K562 (cell line): ENCODE data around the gene FARSA. TPM values are rescaled to one million over a fixed set of nuclear protein-coding genes. Genes with fewer than 3 reads are reported as not detected.

Source experiments
- CBFA2T3 ChIP-seq: fragments of 450-650 bp; IDR thresholded peaks from 2 replicates; pipeline ENCODE4 v1.6.1; 2017
- DMBX1 ChIP-seq: fragments of 250-450 bp; sonication (Bioruptor Pico); IDR thresholded peaks from 2 replicates; pipeline ENCODE4 v1.8.0; 2022; ENCODE audit warnings: inconsistent platforms, mild to moderate bottlenecking, moderate library complexity, borderline replicate concordance
- EGR1 ChIP-seq: fragments of 450-650 bp; conservative IDR thresholded peaks from 2 replicates; pipeline ENCODE4 v1.6.1; 2017; ENCODE audit warnings: mild to moderate bottlenecking
- MEIS2 ChIP-seq: fragments of 450-650 bp; IDR thresholded peaks from 2 replicates; pipeline ENCODE4 v1.6.1; 2014; ENCODE audit warnings: mild to moderate bottlenecking; ENCODE audit not compliant: partially characterized antibody
- POLR3A ChIP-seq: IDR thresholded peaks from 2 replicates; pipeline ENCODE4 v1.6.1; 2011; ENCODE audit warnings: borderline replicate concordance, mild to moderate bottlenecking, moderate library complexity; ENCODE audit not compliant: insufficient read length, insufficient read depth; ENCODE audit errors: extremely low read depth
- SPI1 ChIP-seq: IDR thresholded peaks from 2 replicates; pipeline ENCODE4 v1.6.1; 2011; ENCODE audit warnings: low read depth, low read length, control low read depth, borderline replicate concordance
- TEAD4 ChIP-seq, 2 experiments: sonication (generic) in 1 of 2; formaldehyde crosslinking in 1 of 2; IDR thresholded peaks; 2 replicates each; pipeline versions ENCODE4 v1.6.1 to v1.8.0; 2012 to 2022; ENCODE audit warnings: borderline replicate concordance in 1 of 2, inconsistent platforms in 1 of 2, low read length in 1 of 2, mild to moderate bottlenecking in 1 of 2, missing genetic modification reagents in 1 of 2
- ZBTB7A ChIP-seq: IDR thresholded peaks from 2 replicates; pipeline ENCODE4 v1.6.1; 2011; ENCODE audit warnings: low read depth, mild to moderate bottlenecking, low read length, moderate library complexity, borderline replicate concordance; ENCODE audit not compliant: control insufficient read depth
- ZNF133 ChIP-seq: fragments of 250-450 bp; sonication (Bioruptor Pico); IDR thresholded peaks from 2 replicates; pipeline ENCODE4 v1.4.0; 2020; ENCODE audit warnings: mild to moderate bottlenecking
- ZNF431 ChIP-seq: sonication (generic); formaldehyde crosslinking; IDR thresholded peaks from 2 replicates; pipeline ENCODE4 v1.8.0; 2022; ENCODE audit warnings: mild to moderate bottlenecking, missing genetic modification reagents
- polyA plus RNA-seq, 8 experiments: library from polyadenylated mRNA; depleted of rRNA in 4 of 8; stranded (reverse) in 5 of 8; unstranded in 3 of 8; fragments of >200 nt; fragmentation: Nextera tagmentation in 2 of 8; fragmentation: Illumina TruSeq in 1 of 8; extraction: Ambion mirVana in 2 of 8; extraction: Trizol in 1 of 8; gene quantifications; 2 replicates each; pipeline versions ENCODE4 v1.2.1 to v1.2.3, GENCODE V29; 2011 to 2014; ENCODE audit warnings: inconsistent platforms in 1 of 8, missing spikeins in 1 of 8
- total RNA-seq, 7 experiments: library from RNA; depleted of rRNA in 6 of 7; stranded (reverse); fragments of >200 nt in 6 of 7; fragmentation: Illumina TruSeq in 2 of 7; extraction: Trizol in 2 of 7; gene quantifications; 2 replicates each; pipeline versions ENCODE4 v1.2.1 to v1.2.3, GENCODE V29; 2011 to 2021; ENCODE audit warnings: low replicate concordance in 1 of 7
- TF ChIP-seq, protein P1 (sequence below): fragments of 450-650 bp; formaldehyde crosslinking; IDR thresholded peaks from 2 replicates; pipeline ENCODE4 v1.4.0; 2020; ENCODE audit warnings: mild to moderate bottlenecking
- TF ChIP-seq, protein P2 (sequence below): fragments of 450-650 bp; conservative IDR thresholded peaks from 2 replicates; pipeline ENCODE4 v1.6.1; 2016; ENCODE audit warnings: missing genetic modification characterization, low read depth, mild to moderate bottlenecking, missing compliant biosample characterization, moderate library complexity
- TF ChIP-seq, protein P3 (sequence below): fragments of 450-650 bp; IDR thresholded peaks from 2 replicates; pipeline ENCODE4 v1.6.1; 2018; ENCODE audit not compliant: partially characterized antibody
- TF ChIP-seq, protein P4 (sequence below): fragments of 450-650 bp; IDR thresholded peaks from 2 replicates; pipeline ENCODE4 v1.6.1; 2014; ENCODE audit warnings: low read depth, mild to moderate bottlenecking, moderate library complexity, borderline replicate concordance
- TF ChIP-seq, protein P5 (sequence below): fragments of 450-650 bp; IDR thresholded peaks from 2 replicates; pipeline ENCODE4 v1.6.1; 2017; ENCODE audit warnings: mild to moderate bottlenecking, moderate library complexity

The FARSA gene
- total and polyA plus RNA-seq, 9 of the 15 experiments (the other 6 are each of a cell fraction or from before 2014, with no cell fraction given) = 25.2 to 237 (median 89.6) TPM

DNA sequence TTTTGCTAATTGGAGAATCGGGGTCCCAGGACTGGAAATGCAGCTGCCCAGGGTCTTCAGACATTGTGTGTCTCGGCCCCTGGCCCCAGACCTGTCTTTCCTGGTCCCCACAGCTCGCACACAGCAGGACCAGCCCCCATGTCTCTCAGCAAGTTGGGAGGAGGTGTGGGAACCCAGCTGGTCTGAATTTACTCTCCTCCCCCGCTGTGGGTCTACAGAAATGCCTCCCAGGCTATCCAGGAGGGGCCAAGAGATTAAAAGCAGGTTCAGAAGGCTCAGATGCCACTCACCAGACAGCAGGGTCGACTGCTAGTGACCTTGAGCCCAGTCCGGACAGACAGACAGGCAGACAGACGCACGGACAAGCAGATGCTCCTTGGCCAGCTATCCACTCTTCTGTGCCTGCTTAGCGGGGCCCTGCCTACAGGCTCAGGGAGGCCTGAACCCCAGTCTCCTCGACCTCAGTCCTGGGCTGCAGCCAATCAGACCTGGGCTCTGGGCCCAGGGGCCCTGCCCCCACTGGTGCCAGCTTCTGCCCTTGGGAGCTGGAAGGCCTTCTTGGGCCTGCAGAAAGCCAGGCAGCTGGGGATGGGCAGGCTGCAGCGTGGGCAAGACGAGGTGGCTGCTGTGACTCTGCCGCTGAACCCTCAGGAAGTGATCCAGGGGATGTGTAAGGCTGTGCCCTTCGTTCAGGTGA lies 35.9 kb upstream of the FARSA start, which contains the start of gene DAND5 (continued):
- TF ChIP-seq, protein P1, sequence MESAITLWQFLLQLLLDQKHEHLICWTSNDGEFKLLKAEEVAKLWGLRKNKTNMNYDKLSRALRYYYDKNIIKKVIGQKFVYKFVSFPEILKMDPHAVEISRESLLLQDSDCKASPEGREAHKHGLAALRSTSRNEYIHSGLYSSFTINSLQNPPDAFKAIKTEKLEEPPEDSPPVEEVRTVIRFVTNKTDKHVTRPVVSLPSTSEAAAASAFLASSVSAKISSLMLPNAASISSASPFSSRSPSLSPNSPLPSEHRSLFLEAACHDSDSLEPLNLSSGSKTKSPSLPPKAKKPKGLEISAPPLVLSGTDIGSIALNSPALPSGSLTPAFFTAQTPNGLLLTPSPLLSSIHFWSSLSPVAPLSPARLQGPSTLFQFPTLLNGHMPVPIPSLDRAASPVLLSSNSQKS = no peak
- peak; percentile 37; the same call in 1 of the 2 replicates for TF ChIP-seq EGR1
- TF ChIP-seq, protein P2, sequence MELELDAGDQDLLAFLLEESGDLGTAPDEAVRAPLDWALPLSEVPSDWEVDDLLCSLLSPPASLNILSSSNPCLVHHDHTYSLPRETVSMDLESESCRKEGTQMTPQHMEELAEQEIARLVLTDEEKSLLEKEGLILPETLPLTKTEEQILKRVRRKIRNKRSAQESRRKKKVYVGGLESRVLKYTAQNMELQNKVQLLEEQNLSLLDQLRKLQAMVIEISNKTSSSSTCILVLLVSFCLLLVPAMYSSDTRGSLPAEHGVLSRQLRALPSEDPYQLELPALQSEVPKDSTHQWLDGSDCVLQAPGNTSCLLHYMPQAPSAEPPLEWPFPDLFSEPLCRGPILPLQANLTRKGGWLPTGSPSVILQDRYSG (tag) = no peak
- TF ChIP-seq ZNF431 = no peak
- no peak for TF ChIP-seq TEAD4 (IDR thresholded peaks at IDR 0.05; ENCODE audit: low read length)
- TF ChIP-seq TEAD4 (CRISPR knock-in tag; IDR thresholded peaks at IDR 0.05; ENCODE audit: borderline replicate concordance) = no peak
- TF ChIP-seq, protein P3, sequence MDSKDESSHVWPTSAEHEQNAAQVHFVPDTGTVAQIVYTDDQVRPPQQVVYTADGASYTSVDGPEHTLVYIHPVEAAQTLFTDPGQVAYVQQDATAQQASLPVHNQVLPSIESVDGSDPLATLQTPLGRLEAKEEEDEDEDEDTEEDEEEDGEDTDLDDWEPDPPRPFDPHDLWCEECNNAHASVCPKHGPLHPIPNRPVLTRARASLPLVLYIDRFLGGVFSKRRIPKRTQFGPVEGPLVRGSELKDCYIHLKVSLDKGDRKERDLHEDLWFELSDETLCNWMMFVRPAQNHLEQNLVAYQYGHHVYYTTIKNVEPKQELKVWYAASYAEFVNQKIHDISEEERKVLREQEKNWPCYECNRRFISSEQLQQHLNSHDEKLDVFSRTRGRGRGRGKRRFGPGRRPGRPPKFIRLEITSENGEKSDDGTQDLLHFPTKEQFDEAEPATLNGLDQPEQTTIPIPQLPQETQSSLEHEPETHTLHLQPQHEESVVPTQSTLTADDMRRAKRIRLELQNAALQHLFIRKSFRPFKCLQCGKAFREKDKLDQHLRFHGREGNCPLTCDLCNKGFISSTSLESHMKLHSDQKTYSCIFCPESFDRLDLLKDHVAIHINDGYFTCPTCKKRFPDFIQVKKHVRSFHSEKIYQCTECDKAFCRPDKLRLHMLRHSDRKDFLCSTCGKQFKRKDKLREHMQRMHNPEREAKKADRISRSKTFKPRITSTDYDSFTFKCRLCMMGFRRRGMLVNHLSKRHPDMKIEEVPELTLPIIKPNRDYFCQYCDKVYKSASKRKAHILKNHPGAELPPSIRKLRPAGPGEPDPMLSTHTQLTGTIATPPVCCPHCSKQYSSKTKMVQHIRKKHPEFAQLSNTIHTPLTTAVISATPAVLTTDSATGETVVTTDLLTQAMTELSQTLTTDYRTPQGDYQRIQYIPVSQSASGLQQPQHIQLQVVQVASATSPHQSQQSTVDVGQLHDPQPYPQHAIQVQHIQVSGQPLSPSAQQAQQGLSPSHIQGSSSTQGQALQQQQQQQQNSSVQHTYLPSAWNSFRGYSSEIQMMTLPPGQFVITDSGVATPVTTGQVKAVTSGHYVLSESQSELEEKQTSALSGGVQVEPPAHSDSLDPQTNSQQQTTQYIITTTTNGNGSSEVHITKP = peak; percentile 62
- TF ChIP-seq ZBTB7A = 0 out of 2 replicates have a peak, but pooled peaks have one; percentile 39
- TF ChIP-seq, protein P4, sequence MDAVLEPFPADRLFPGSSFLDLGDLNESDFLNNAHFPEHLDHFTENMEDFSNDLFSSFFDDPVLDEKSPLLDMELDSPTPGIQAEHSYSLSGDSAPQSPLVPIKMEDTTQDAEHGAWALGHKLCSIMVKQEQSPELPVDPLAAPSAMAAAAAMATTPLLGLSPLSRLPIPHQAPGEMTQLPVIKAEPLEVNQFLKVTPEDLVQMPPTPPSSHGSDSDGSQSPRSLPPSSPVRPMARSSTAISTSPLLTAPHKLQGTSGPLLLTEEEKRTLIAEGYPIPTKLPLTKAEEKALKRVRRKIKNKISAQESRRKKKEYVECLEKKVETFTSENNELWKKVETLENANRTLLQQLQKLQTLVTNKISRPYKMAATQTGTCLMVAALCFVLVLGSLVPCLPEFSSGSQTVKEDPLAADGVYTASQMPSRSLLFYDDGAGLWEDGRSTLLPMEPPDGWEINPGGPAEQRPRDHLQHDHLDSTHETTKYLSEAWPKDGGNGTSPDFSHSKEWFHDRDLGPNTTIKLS = peak; percentile 51; the same call in 1 of the 2 replicates
- TF ChIP-seq SPI1 = no peak
- peak; percentile 61 for TF ChIP-seq CBFA2T3
- peak; percentile 53 for TF ChIP-seq MEIS2
- TF ChIP-seq, protein P5, sequence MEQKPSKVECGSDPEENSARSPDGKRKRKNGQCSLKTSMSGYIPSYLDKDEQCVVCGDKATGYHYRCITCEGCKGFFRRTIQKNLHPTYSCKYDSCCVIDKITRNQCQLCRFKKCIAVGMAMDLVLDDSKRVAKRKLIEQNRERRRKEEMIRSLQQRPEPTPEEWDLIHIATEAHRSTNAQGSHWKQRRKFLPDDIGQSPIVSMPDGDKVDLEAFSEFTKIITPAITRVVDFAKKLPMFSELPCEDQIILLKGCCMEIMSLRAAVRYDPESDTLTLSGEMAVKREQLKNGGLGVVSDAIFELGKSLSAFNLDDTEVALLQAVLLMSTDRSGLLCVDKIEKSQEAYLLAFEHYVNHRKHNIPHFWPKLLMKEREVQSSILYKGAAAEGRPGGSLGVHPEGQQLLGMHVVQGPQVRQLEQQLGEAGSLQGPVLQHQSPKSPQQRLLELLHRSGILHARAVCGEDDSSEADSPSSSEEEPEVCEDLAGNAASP = no peak
- no peak for TF ChIP-seq DMBX1
- no peak for TF ChIP-seq ZNF133 (CRISPR knock-in tag)
- TF ChIP-seq POLR3A = no peak
